ENCODE measurements around the gene SPPL2B. TPM values are rescaled to one million over a fixed set of nuclear protein-coding genes. Genes with fewer than 3 reads are reported as not detected.

The SPPL2B gene
- total and polyA plus RNA-seq, 2 experiments from 2014 or later: 23.5 to 51.0 TPM

GRCh38 chr19:2320939-2321338 is 7.5 kb upstream of the SPPL2B start:
- H3K9me3 Mint-ChIP-seq: no peaks in the 10 kb centered on the region
- peaks cover 8% of the 10 kb centered on the region for H3K27me3 Mint-ChIP-seq (ENCODE audit: insufficient read depth, low read depth, poor library complexity)

More at GRCh38 chr19:2320939-2321338, 7.5 kb upstream of the SPPL2B start:
- ATAC-seq (no peak), DNase-seq (ENCODE audit: low spot score) (no peak)
- H2AFZ ChIP-seq: no peak overlapping the region
- peaks cover 3% of the 10 kb centered on the region; the same call in 1 of the 2 replicates for H3K79me2 ChIP-seq (replicated peaks; ENCODE audit: insufficient read depth)
- no peak overlapping the region for H3K4me2 ChIP-seq
- H3K27me3 ChIP-seq (ENCODE audit: insufficient read depth): no peaks in the 10 kb centered on the region
- no peaks in the 10 kb centered on the region for H3K4me1 ChIP-seq (ENCODE audit: insufficient read depth)
- Mint-ChIP-seq H3K36me3 (ENCODE audit: low read depth) (peaks cover 18% of the 10 kb centered on the region), H3K4me1 (peaks cover 3% of the 10 kb centered on the region; the same call in 2 of the 3 replicates), H3K4me3 (no peak overlapping the region), H3K27ac (no peak overlapping the region)
- TF ChIP-seq STAT1 (IDR thresholded peaks at IDR 0.05; ENCODE audit: unreplicated experiment) (no peak), ZNF114 (CRISPR knock-in tag; IDR thresholded peaks at IDR 0.05) (no peak), REST (IDR thresholded peaks at IDR 0.05; ENCODE audit: unreplicated experiment) (no peak), ZNF331 (CRISPR knock-in tag; IDR thresholded peaks at IDR 0.05; ENCODE audit: low read depth) (no peak), ETS1 (IDR thresholded peaks at IDR 0.05) (no peak), ZNF462 (CRISPR knock-in tag; IDR thresholded peaks at IDR 0.05) (no peak), JUNB (IDR thresholded peaks at IDR 0.05; ENCODE audit: unreplicated experiment) (no peak), POLR2AphosphoS5 (IDR thresholded peaks at IDR 0.05; ENCODE audit: low read depth) (no peak), EZH2 (IDR thresholded peaks at IDR 0.05; ENCODE audit: low read depth, unreplicated experiment) (no peak), EZH2phosphoT487 (IDR thresholded peaks at IDR 0.05; ENCODE audit: unreplicated experiment) (no peak), NANOG (IDR thresholded peaks at IDR 0.05; ENCODE audit: borderline replicate concordance) (no peak), CTCF (conservative IDR thresholded peaks at IDR 0.05; ENCODE audit: low read depth in 2 of 2) (no peak)
- H3F3A ChIP-seq (replicated peaks; ENCODE audit: low read depth): no peaks in the 10 kb centered on the region
- no peaks in the 10 kb centered on the region; the same call in 1 of the 2 replicates for H4K20me1 ChIP-seq (replicated peaks; ENCODE audit: insufficient read depth)
- no peak overlapping the region for H3K27ac ChIP-seq (ENCODE audit: low read depth)
- no peaks in the 10 kb centered on the region for H3K36me3 ChIP-seq (ENCODE audit: insufficient read depth)
- no peaks in the 10 kb centered on the region for H3K9me2 ChIP-seq (ENCODE audit: insufficient read depth)
- H3K4me3 ChIP-seq: no peak overlapping the region
